Smooth muscle cell (in vitro differentiated cells): Measurements from ENCODE around the gene KRT76. TPM values are rescaled to one million over a fixed set of nuclear protein-coding genes. Genes with fewer than 3 reads are reported as not detected.

Experiments
- DNase-seq: peaks from one replicate; lab custom pipeline; 2025; ENCODE audit not compliant: unreplicated experiment; lab: John Stamatoyannopoulos, UW
- H2AFZ ChIP-seq: fragments of 200-600 bp; sonication (generic); 2 replicates; pipeline ENCODE4 v1.6.0; 2016; ENCODE audit warnings: antibody characterized with exemption, low read depth, mild to moderate bottlenecking
- H3F3A ChIP-seq: fragments of 200-600 bp; sonication (generic); 2 replicates; pipeline ENCODE4 v1.6.0; 2017; ENCODE audit warnings: antibody characterized with exemption, low read depth
- H3K27ac ChIP-seq: fragments of 200-600 bp; sonication (generic); 2 replicates; pipeline ENCODE4 v1.5.1; 2016; ENCODE audit warnings: low read depth, mild to moderate bottlenecking
- H3K27me3 ChIP-seq: fragments of 200-600 bp; sonication (generic); 2 replicates; pipeline ENCODE4 v1.6.1; 2016; ENCODE audit warnings: low read depth, mild to moderate bottlenecking
- H3K36me3 ChIP-seq: fragments of 200-600 bp; sonication (generic); 2 replicates; pipeline ENCODE4 v1.5.1; 2016; ENCODE audit warnings: low read depth
- H3K4me1 ChIP-seq: fragments of 200-600 bp; sonication (generic); 2 replicates; pipeline ENCODE4 v1.5.1; 2016; ENCODE audit warnings: low read depth
- H3K4me2 ChIP-seq: fragments of 200-600 bp; sonication (generic); 2 replicates; pipeline ENCODE4 v1.6.0; 2016; ENCODE audit warnings: mild to moderate bottlenecking
- H3K4me3 ChIP-seq: fragments of 200-600 bp; sonication (generic); 2 replicates; pipeline ENCODE4 v1.5.1; 2016; ENCODE audit warnings: mild to moderate bottlenecking
- H3K79me2 ChIP-seq: fragments of 200-600 bp; sonication (generic); 2 replicates; pipeline ENCODE4 v1.6.0; 2016; ENCODE audit warnings: low read depth, mild to moderate bottlenecking
- H3K9ac ChIP-seq: fragments of 200-600 bp; sonication (generic); 2 replicates; pipeline ENCODE4 v1.6.0; 2016; ENCODE audit warnings: low read depth
- H3K9me3 ChIP-seq: fragments of 200-600 bp; sonication (generic); replicated peaks from 2 replicates; pipeline ENCODE4 v1.5.1; 2016; ENCODE audit warnings: low read depth
- H4K20me1 ChIP-seq: fragments of 200-600 bp; sonication (generic); 2 replicates; pipeline ENCODE4 v1.6.0; 2016; ENCODE audit warnings: low read depth
- CTCF ChIP-seq: fragments of 200-600 bp; sonication (generic); IDR thresholded peaks from 2 replicates; pipeline ENCODE4 v1.5.1; 2017; ENCODE audit warnings: borderline replicate concordance, mild to moderate bottlenecking, antibody characterized with exemption; ENCODE audit not compliant: insufficient read depth, poor library complexity, severe bottlenecking
- WGBS: methylation state at CpG from one replicate; pipeline ENCODE4 v1.1.7; 2016; ENCODE audit warnings: low lambda C conversion rate; 5-methylcytosine and 5-hydroxymethylcytosine counted together
- polyA plus RNA-seq: library from polyadenylated mRNA; unstranded; fragments of >200 nt; fragmentation: Nextera tagmentation; extraction: Ambion mirVana; gene quantifications from 2 replicates; pipeline ENCODE4 v1.2.1, GENCODE V29; 2016
- total RNA-seq: library from RNA; depleted of rRNA; stranded (reverse); fragments of >200 nt; gene quantifications from 2 replicates; pipeline ENCODE4 v1.2.3, GENCODE V29; 2014

The KRT76 gene
- total and polyA plus RNA-seq, 2 experiments from 2014 or later = not detected

GRCh38 chr12:52817003-52817698 is 40.0 kb upstream of the KRT76 start:
- no peak for TF ChIP-seq CTCF
- Histone ChIP-seq H3K27ac (no peak overlapping the region), H3K9me3 (no peaks in the 10 kb centered on the region), H3K4me3 (no peak overlapping the region), H3K36me3 (no peaks in the 10 kb centered on the region), H3K9ac (no peak overlapping the region), H3K4me1 (peaks cover 31% of the 10 kb centered on the region), H3F3A (no peaks in the 10 kb centered on the region), H3K4me2 (no peak overlapping the region), H2AFZ (no peak overlapping the region), H3K27me3 (peaks cover 9% of the 10 kb centered on the region), H3K79me2 (no peaks in the 10 kb centered on the region), H4K20me1 (no peaks in the 10 kb centered on the region)
- DNase-seq = no peak
- WGBS = 94% methylated on average over 8 of the region's 8 CpGs

GRCh38 chr12:52815676-52816588 is 38.8 kb upstream of the KRT76 start:
- DNase-seq = no peak
- no peaks in the 10 kb centered on the region for H4K20me1 ChIP-seq
- H3K9me3 ChIP-seq = no peaks in the 10 kb centered on the region
- 76% methylated on average over 9 of the region's 9 CpGs for WGBS
- H3K36me3 ChIP-seq = no peaks in the 10 kb centered on the region
- H3K9ac ChIP-seq = no peak overlapping the region
- H3K4me2 ChIP-seq = no peak overlapping the region
- no peak overlapping the region for H3K4me3 ChIP-seq
- no peaks in the 10 kb centered on the region for H3F3A ChIP-seq
- peaks cover 12% of the 10 kb centered on the region for H3K27me3 ChIP-seq
- H3K4me1 ChIP-seq = peaks cover 24% of the 10 kb centered on the region
- H3K27ac ChIP-seq = no peak overlapping the region
- TF ChIP-seq CTCF = no peak
- no peak overlapping the region for H2AFZ ChIP-seq
- H3K79me2 ChIP-seq = no peaks in the 10 kb centered on the region

- Histone ChIP-seq H3K79me2 (no peaks in the 10 kb centered on the region), H3K4me3 (no peak overlapping the region), H4K20me1 (no peaks in the 10 kb centered on the region), H3K9ac (no peak overlapping the region), H2AFZ (no peak overlapping the region), H3F3A (no peaks in the 10 kb centered on the region), H3K27ac (no peak overlapping the region), H3K4me2 (no peak overlapping the region), H3K9me3 (no peaks in the 10 kb centered on the region), H3K27me3 (peaks cover 17% of the 10 kb centered on the region), H3K36me3 (no peaks in the 10 kb centered on the region), H3K4me1 (peaks cover 23% of the 10 kb centered on the region)
- no peak for TF ChIP-seq CTCF
- no peak for DNase-seq
- 97% methylated on average over 4 of the region's 4 CpGs for WGBS
Measured at GRCh38 chr12:52815161-52815560, 38.0 kb upstream of the KRT76 start.
